Stimulated activated CD8-positive, alpha-beta memory T cell treated with anti-CD3 and anti-CD28 coated beads, Interleukin-7, amount 100 ng/mL, for 4 hours (primary cell): Measurements from ENCODE around the gene SEPTIN8.
"Not testable (repeated sequence)": the region's sequence is repeated elsewhere in the genome, so short reads cannot be mapped to it uniquely, and the experiment has no call there.

Source experiments
- DNase-seq, 2 donors: peaks; one replicate each; pipeline ENCODE4 v3.0.0-alpha.2; 2020; ENCODE audit warnings: low read depth in 2 of 2

Gene SEPTIN8

GRCh38 chr5:132812781-132813598 is 36.0 kb upstream of the SEPTIN8 start, which contains the start of gene SOWAHA:
TSS of gene SOWAHA (plus strand) at chr5:132813302. CDS start at chr5:132813622, 320 bp downstream.
- no peak for DNase-seq

GRCh38 chr5:132812123-132812765 is 35.2 kb upstream of the SEPTIN8 start:
- DNase-seq: no peak

- DNase-seq: no peak
Measured at GRCh38 chr5:132810605-132811004, 33.6 kb upstream of the SEPTIN8 start.

GRCh38 chr5:132808866-132809265 is 31.8 kb upstream of the SEPTIN8 start:
- DNase-seq: no peak

- DNase-seq: no peak
Measured at GRCh38 chr5:132808448-132808847, 31.4 kb upstream of the SEPTIN8 start.

GRCh38 chr5:132807163-132807838 is 30.3 kb upstream of the SEPTIN8 start:
- DNase-seq: no peak

GRCh38 chr5:132806804-132807162 is 29.7 kb upstream of the SEPTIN8 start:
- not testable (repeated sequence) for DNase-seq

- not testable (repeated sequence) for DNase-seq
Measured at GRCh38 chr5:132805872-132806271, 28.8 kb upstream of the SEPTIN8 start.

- DNase-seq: not testable (repeated sequence)
Measured at GRCh38 chr5:132804219-132804618, 27.2 kb upstream of the SEPTIN8 start.

- DNase-seq: not testable (repeated sequence)
Measured at GRCh38 chr5:132802685-132803066, 25.6 kb upstream of the SEPTIN8 start.

GRCh38 chr5:132802044-132802684 is 25.1 kb upstream of the SEPTIN8 start:
- DNase-seq: no peak

- no peak for DNase-seq
Measured at GRCh38 chr5:132800545-132800944, 23.5 kb upstream of the SEPTIN8 start.

- no peak for DNase-seq
Measured at GRCh38 chr5:132799392-132799791, 22.4 kb upstream of the SEPTIN8 start.

GRCh38 chr5:132797651-132798050 is 20.6 kb upstream of the SEPTIN8 start:
- no peak for DNase-seq

- DNase-seq: no peak
Measured at GRCh38 chr5:132791026-132791425, 14.0 kb upstream of the SEPTIN8 start.

GRCh38 chr5:132790201-132790865 is 13.3 kb upstream of the SEPTIN8 start:
- DNase-seq: no peak

- DNase-seq: no peak
Measured at GRCh38 chr5:132788990-132789886, 12.2 kb upstream of the SEPTIN8 start.

- no peak for DNase-seq
Measured at GRCh38 chr5:132788508-132788907, 11.5 kb upstream of the SEPTIN8 start.

GRCh38 chr5:132787076-132787475 is 10.0 kb upstream of the SEPTIN8 start:
- no peak for DNase-seq

- DNase-seq: no peak
Measured at GRCh38 chr5:132785864-132786263, 8.8 kb upstream of the SEPTIN8 start.

- DNase-seq: no peak
Measured at GRCh38 chr5:132785365-132785764, 8.3 kb upstream of the SEPTIN8 start.
